HepG2 (cell line): ENCODE results near the gene PSMD1. TPM values are rescaled to one million over a fixed set of nuclear protein-coding genes. Genes with fewer than 3 reads are reported as not detected.

Experiments used
- DZIP1 ChIP-seq: sonication (generic); formaldehyde crosslinking; IDR thresholded peaks from 2 replicates; pipeline ENCODE4 v1.5.0; 2020; ENCODE audit warnings: mild to moderate bottlenecking, missing genetic modification reagents
- MXD1 ChIP-seq: sonication (generic); formaldehyde crosslinking; IDR thresholded peaks from 2 replicates; pipeline ENCODE4 v1.4.0; 2020; ENCODE audit warnings: mild to moderate bottlenecking, missing genetic modification reagents
- MYC ChIP-seq: sonication (generic); formaldehyde crosslinking; IDR thresholded peaks from 2 replicates; pipeline ENCODE4 v1.9.0; 2021; ENCODE audit warnings: missing genetic modification reagents, borderline replicate concordance
- SRSF4 ChIP-seq: fragments of 200-400 bp; formaldehyde crosslinking; IDR thresholded peaks from one replicate; pipeline ENCODE4 v1.6.1; 2018; ENCODE audit warnings: mild to moderate bottlenecking, low read depth, low read length, moderate library complexity; ENCODE audit not compliant: poor library complexity, severe bottlenecking
- TBL1XR1 ChIP-seq: fragments of 150-350 bp; IDR thresholded peaks from 2 replicates; pipeline ENCODE4 v1.6.1; 2014; ENCODE audit warnings: borderline replicate concordance, low read length; ENCODE audit not compliant: partially characterized antibody
- YY1 ChIP-seq: IDR thresholded peaks from 2 replicates; pipeline ENCODE4 v1.6.1; 2011; ENCODE audit warnings: low read length, low read depth, moderate library complexity, mild to moderate bottlenecking; ENCODE audit not compliant: insufficient read depth, insufficient replicate concordance
- ZBTB37 ChIP-seq: sonication (generic); formaldehyde crosslinking; IDR thresholded peaks from 2 replicates; pipeline ENCODE4 v1.4.0; 2020; ENCODE audit warnings: mild to moderate bottlenecking, missing genetic modification reagents
- ZSCAN20 ChIP-seq: sonication (generic); formaldehyde crosslinking; IDR thresholded peaks from 2 replicates; pipeline ENCODE4 v1.4.0; 2020; ENCODE audit warnings: missing genetic modification reagents, mild to moderate bottlenecking, borderline replicate concordance
- polyA plus RNA-seq, 8 experiments: library from polyadenylated mRNA; depleted of rRNA in 3 of 8; stranded (reverse) in 7 of 8; unstranded in 1 of 8; fragments of >200 nt; fragmentation: Illumina TruSeq in 4 of 8; extraction: Trizol in 4 of 8; gene quantifications; 2 replicates each; pipeline versions ENCODE4 v1.2.1 to v1.2.3, GENCODE V29; 2011 to 2016; ENCODE audit warnings: low read depth in 4 of 8, missing spikeins in 1 of 8, mixed read lengths in 1 of 8; ENCODE audit not compliant: insufficient read depth in 1 of 8
- total RNA-seq, 5 experiments: library from RNA; depleted of rRNA; stranded (reverse); fragments of >200 nt; fragmentation: Illumina TruSeq; extraction: Trizol; gene quantifications; 2 replicates each; pipeline ENCODE4 v1.2.3, GENCODE V29; 2016; ENCODE audit warnings: low read depth in 1 of 5

The PSMD1 gene
- total and polyA plus RNA-seq, 2 of the 13 experiments (the other 11 are each of a cell fraction or from before 2014, with no cell fraction given) = 136 to 191 TPM

GRCh38 chr2:231037202-231037730 is 19.4 kb upstream of the PSMD1 start, which contains the start of gene C2orf72 (continued):
- no peak for TF ChIP-seq ZBTB37
- TF ChIP-seq SRSF4 = no peak
- no peak for TF ChIP-seq TBL1XR1
- TF ChIP-seq YY1 = peak; percentile 64
- TF ChIP-seq DZIP1 (CRISPR knock-in tag) = no peak
- TF ChIP-seq MXD1 (CRISPR knock-in tag) = peak; percentile 44; the same call in 1 of the 2 replicates
- TF ChIP-seq ZSCAN20 (CRISPR knock-in tag) = peak; percentile 81
- no peak; the same call in 1 of the 2 replicates for TF ChIP-seq MYC (CRISPR knock-in tag)
